ENCODE data around the gene LGALS9B. TPM values are rescaled to one million over a fixed set of nuclear protein-coding genes. Genes with fewer than 3 reads are reported as not detected.
"Not testable (repeated sequence)": the region's sequence is repeated elsewhere in the genome, so short reads cannot be mapped to it uniquely, and the experiment has no call there.

LGALS9B gene
- total and polyA plus RNA-seq, 2 experiments from 2014 or later: not detected

DNA sequence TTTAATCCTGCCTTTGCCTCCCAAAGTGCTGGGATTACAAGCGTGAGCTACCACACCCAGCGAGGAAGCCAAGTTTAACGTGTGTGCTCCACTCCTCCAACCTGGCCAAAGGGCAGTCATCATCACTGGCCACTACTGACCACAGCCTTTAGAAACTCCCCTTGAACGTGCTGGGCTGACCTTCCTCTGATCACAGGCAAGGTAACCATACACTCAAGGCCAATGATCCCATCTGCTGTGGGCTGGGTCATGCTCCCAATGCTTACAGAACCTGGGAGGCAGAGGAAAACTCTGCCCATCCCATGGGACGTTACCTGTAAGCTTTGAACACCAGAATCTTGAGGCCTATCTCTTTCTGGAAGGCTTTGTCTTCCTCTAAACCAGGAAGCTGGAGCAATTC lies 51.9 kb downstream of the LGALS9B start:
- not testable (repeated sequence) for H3K9me2 ChIP-seq (replicated peaks; ENCODE audit: insufficient read depth); H3K79me2 ChIP-seq; H3K4me3 ChIP-seq; DNase-seq (ENCODE audit: low spot score); H3K4me1 ChIP-seq (ENCODE audit: insufficient read depth); H3K4me2 ChIP-seq; H2AFZ ChIP-seq; H3K36me3 ChIP-seq (replicated peaks; ENCODE audit: insufficient read depth, low read depth); H3K27ac ChIP-seq; H3K27me3 ChIP-seq; H4K20me1 ChIP-seq (ENCODE audit: insufficient read depth, poor library complexity, severe bottlenecking); H3K9me3 ChIP-seq (ENCODE audit: low read depth)
- WGBS (ENCODE audit: low lambda C conversion rate, missing lambda C conversion rate): no CpG with 5 or more reads among the region's 5 CpGs

- DNase-seq (ENCODE audit: low spot score); H3K9me2 ChIP-seq (replicated peaks; ENCODE audit: insufficient read depth); H3K36me3 ChIP-seq (replicated peaks; ENCODE audit: insufficient read depth, low read depth); H3K9me3 ChIP-seq (ENCODE audit: low read depth); H3K27me3 ChIP-seq; H4K20me1 ChIP-seq (ENCODE audit: insufficient read depth, poor library complexity, severe bottlenecking); H3K4me3 ChIP-seq; H2AFZ ChIP-seq; H3K4me1 ChIP-seq (ENCODE audit: insufficient read depth); H3K79me2 ChIP-seq; H3K4me2 ChIP-seq; H3K27ac ChIP-seq: not testable (repeated sequence)
- WGBS (ENCODE audit: low lambda C conversion rate, missing lambda C conversion rate): 79% methylated on average over 3 of the region's 5 CpGs
Observed at GRCh38 chr17:20401306-20402022, 65.9 kb downstream of the LGALS9B start.

DNA sequence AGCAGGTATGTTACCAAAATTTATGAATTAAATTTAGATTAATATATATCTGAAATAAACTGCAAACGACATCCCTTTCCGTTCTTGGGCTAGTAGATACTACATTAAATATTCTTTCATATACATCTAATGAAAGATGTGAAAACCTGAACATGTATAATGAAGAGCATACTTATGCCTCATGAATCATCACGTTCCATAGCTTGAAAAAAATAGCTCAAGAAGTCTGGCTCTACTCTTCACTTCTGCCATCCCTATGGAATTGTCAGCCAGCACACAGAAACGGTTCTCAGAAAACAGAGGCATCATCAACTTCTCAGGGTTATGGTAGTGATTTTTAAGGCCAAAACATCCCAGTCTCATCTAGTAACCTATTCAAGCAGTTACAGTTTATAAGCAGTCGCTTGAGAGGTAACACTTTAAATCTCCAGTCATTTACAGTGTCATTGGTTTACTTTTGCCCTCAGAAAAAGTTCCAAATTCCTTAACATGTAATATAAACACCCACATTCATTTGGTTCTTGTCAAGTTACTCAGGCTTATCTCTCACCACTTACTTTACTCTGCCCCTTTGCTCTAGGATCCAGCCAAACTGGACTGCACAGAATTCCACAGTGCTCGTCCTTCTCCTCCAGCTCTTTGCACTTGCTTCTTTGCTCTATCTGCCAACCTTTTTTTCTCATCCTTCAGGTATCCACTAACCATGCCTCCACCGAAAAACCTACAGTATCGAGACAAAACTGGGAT lies 66.6 kb downstream of the LGALS9B start:
- not testable (repeated sequence) for H3K9me3 ChIP-seq (ENCODE audit: low read depth); H3K27ac ChIP-seq; H2AFZ ChIP-seq; H3K27me3 ChIP-seq; DNase-seq (ENCODE audit: low spot score); H3K4me1 ChIP-seq (ENCODE audit: insufficient read depth); H3K4me2 ChIP-seq; H3K9me2 ChIP-seq (replicated peaks; ENCODE audit: insufficient read depth); H3K4me3 ChIP-seq; H3K36me3 ChIP-seq (replicated peaks; ENCODE audit: insufficient read depth, low read depth); H3K79me2 ChIP-seq; H4K20me1 ChIP-seq (ENCODE audit: insufficient read depth, poor library complexity, severe bottlenecking)
- 72% methylated on average over 6 of the region's 8 CpGs for WGBS (ENCODE audit: low lambda C conversion rate, missing lambda C conversion rate)

Small RNA genes within 50 kb of the gene (small RNA-seq; reads per million reads assigned to genes)
- gene YWHAEP3: not detected

Other genes with a start within 250 kb of the LGALS9B start
- gene CDRT15L2, start 112.2 kb upstream of the LGALS9B start, total RNA-seq: not detected in 2 replicates
- not detected in 2 replicates for gene CDRT15L2, start 112.2 kb upstream of the LGALS9B start, polyA plus RNA-seq